Psoas muscle (tissue), 8 donors: Measurements from ENCODE around the gene ZNF621. TPM values are rescaled to one million over a fixed set of nuclear protein-coding genes. Genes with fewer than 3 reads are reported as not detected.

Experiments used
- ATAC-seq, 4 donors: fragments of 200-7000 bp; cut with Tn5 transposase; one replicate each; pipeline ENCODE4 v1.9.1; 2020; ENCODE audit warnings: moderate library complexity in 3 of 4, mild to moderate bottlenecking in 2 of 4
- DNase-seq, 2 donors: peaks; one replicate each; pipeline ENCODE4 v3.0.0-alpha.2; 2020
- H3K27ac ChIP-seq: fragments of 200-600 bp; one replicate; pipeline ENCODE4 v1.8.0; 2022
- H3K27me3 ChIP-seq, 3 donors: fragments of 200-600 bp in 1 of 3; one replicate each; pipeline versions ENCODE4 v1.6.1 to v1.8.0; 2013 to 2022; ENCODE audit warnings: low read length in 2 of 3, mild to moderate bottlenecking in 2 of 3, moderate library complexity in 1 of 3; ENCODE audit not compliant: insufficient read depth in 3 of 3
- H3K36me3 ChIP-seq, 2 donors: fragments of 200-600 bp in 1 of 2; one replicate each; pipeline versions ENCODE4 v1.6.1 to v1.8.0; 2013 to 2022; ENCODE audit warnings: low read depth in 1 of 2, mild to moderate bottlenecking in 1 of 2, moderate library complexity in 1 of 2; ENCODE audit not compliant: insufficient read depth in 1 of 2
- H3K4me1 ChIP-seq: fragments of 200-600 bp; one replicate; pipeline ENCODE4 v1.8.0; 2022
- H3K4me3 ChIP-seq: fragments of 200-600 bp; one replicate; pipeline ENCODE4 v1.8.0; 2022; ENCODE audit warnings: mild to moderate bottlenecking
- H3K9me3 ChIP-seq: fragments of 200-600 bp; one replicate; pipeline ENCODE4 v1.8.0; 2022
- WGBS, 3 donors: extraction: QIAGEN DNeasy Blood & Tissue Kit; methylation state at CpG; one replicate each; pipeline versions ENCODE4 v1.1.6 to v1.1.7; 2013; 5-methylcytosine and 5-hydroxymethylcytosine counted together
- intact Hi-C, 2 donors: fragments of 100-400 bp; cut with DNase I; formaldehyde crosslinking; loops; one replicate each; pipeline versions ENCODE4 v1.11.0 to v1.14.2; 2022
- long read RNA-seq, 2 donors: library from polyadenylated mRNA; unstranded; transcript quantifications; one replicate each; pipeline ENCODE4 v2.0.0, GENCODE V29; 2021
- polyA plus RNA-seq, 3 donors: library from polyadenylated mRNA; stranded (reverse); fragments of 200-250 nt; gene quantifications; one replicate each; pipeline ENCODE4 v1.2.3, GENCODE V29; 2013
- total RNA-seq, 4 donors: library from RNA; stranded (reverse); fragmentation: NEBNext Ultra II Directional in 2 of 4; extraction: Animal tissue kit (Norgen Biotek cat#: 25700) in 2 of 4; gene quantifications; one replicate each; pipeline versions ENCODE4 v1.2.1 to v1.2.4, GENCODE V29; 2021 to 2023
- TF ChIP-seq, protein P1 (sequence below): fragments of 200-600 bp; IDR thresholded peaks from one replicate; pipeline ENCODE4 v1.8.0; 2022; ENCODE audit warnings: antibody characterized with exemption
- donor health status: healthy with polysubstance abuse.
- donor health status: DM: no; HTN: no; CAD: no; lungs with moderate emphysema.
- donor health status: Bipolar disorder and iron deficiency.
- donor health status: healthy.
- donor health status: DM: yes; HTN: yes; CAD: no.
- donor health status: DM: no; HTN: no; CAD: no.
- donor health status: DM: no; HTN: no; CAD: no.
- donor health status: DM: yes; HTN: yes; CAD: no.

Gene ZNF621
- total RNA-seq (1 to 10 TPM; 8.8 to 9.8 (median 9.1) TPM), polyA plus RNA-seq (1 to 10 TPM; 5.4 to 9.9 (median 7.6) TPM)
- long read RNA-seq, donor 1, full-length matches to known transcripts = 2 of 3 reads
- long read RNA-seq, donor 1, partial matches to known transcripts = 1 of 3 reads
- long read RNA-seq, donor 1, other reads (novel, unspliced or antisense) = 0 of 3 reads
- long read RNA-seq, donor 2, full-length matches to known transcripts = 6 of 12 reads
- long read RNA-seq, donor 2, partial matches to known transcripts = 0 of 12 reads
- long read RNA-seq, donor 2, other reads (novel, unspliced or antisense) = 6 of 12 reads

- intact Hi-C loops = loop anchor here (1.0 to 10.0 kb wide), 4 partner anchors 71 to 210 kb away; no protein-coding TSS in a partner anchor
- Histone ChIP-seq H3K9me3 (no peaks in the 10 kb centered on the region), H3K4me3 (peak within 1 kb of the TSS; percentile 91), H3K27me3 (no peaks in the 10 kb centered on the region), H3K4me1 (peaks cover 3% of the 10 kb centered on the region), H3K27ac (peak within 1 kb of the TSS; percentile 92), H3K36me3 (peaks cover 0 to 38% of the 10 kb centered on the region in 2 donors)
- DNase-seq (peak; percentile 93 to 96), ATAC-seq (peak; percentile 99 to 100 (median 100))
- 1% methylated on average over 38 to 59 of the region's 59 CpGs for WGBS, 3 donors
- TF ChIP-seq, protein P1, sequence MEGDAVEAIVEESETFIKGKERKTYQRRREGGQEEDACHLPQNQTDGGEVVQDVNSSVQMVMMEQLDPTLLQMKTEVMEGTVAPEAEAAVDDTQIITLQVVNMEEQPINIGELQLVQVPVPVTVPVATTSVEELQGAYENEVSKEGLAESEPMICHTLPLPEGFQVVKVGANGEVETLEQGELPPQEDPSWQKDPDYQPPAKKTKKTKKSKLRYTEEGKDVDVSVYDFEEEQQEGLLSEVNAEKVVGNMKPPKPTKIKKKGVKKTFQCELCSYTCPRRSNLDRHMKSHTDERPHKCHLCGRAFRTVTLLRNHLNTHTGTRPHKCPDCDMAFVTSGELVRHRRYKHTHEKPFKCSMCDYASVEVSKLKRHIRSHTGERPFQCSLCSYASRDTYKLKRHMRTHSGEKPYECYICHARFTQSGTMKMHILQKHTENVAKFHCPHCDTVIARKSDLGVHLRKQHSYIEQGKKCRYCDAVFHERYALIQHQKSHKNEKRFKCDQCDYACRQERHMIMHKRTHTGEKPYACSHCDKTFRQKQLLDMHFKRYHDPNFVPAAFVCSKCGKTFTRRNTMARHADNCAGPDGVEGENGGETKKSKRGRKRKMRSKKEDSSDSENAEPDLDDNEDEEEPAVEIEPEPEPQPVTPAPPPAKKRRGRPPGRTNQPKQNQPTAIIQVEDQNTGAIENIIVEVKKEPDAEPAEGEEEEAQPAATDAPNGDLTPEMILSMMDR = no peak
These were observed at the start of gene ZNF621 for GRCh38 chr3:40524568-40525285. ZNF621 (plus strand) TSS chr3:40524960; CDS start chr3:40525841, 881 bp downstream.

DNA sequence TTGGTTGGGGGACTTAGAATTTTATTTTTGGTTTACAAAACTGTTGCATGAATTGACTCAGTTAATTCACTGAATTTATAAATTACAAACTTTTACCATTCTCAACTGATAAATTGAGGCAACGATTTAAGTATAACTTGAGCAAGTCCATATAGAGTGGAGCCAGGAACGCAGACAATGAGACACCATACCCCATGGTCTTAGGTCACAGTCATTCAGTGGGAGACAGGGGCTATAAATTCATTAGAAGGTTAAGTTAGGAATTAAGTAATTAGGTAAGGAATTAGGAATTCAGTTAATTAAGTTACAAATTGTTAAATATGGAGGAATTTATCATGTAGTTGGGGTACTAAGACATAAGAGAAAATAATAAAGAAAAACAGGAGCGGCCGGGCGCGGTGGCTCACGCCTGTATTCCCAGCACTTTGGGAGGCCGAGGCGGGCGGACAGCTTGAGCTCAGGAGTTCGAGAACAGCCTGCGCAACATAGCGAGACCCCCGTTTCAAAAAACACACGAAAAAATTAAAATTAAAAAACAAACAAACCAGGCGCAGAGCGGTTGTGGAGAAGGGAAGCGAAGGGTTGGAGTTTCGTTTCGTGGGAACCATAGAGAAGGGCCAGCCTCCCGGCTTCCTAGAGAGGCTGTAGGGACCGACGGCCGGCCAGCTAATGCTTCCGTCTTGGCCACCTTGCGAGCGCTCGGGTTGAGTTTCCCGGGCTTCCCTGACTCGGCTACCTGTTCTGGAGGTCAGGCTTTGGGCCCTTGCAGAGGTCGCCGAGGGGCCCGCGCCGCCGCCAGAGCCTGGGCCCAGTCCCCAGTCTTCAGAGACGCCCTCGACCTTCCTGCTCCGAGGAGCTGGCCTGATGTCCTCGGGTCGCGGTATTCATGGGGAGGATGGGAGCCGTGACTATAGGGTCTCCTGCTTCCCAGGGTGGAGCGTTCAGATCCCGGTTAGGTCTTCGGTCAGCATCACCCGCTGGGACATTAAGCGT, 48.0 kb upstream of the ZNF621 start, which contains the start of gene ZNF619:
Gene ZNF619, plus strand, starts transcription at position 645 of the 993 bp plus-strand sequence. CDS start 858 bp downstream, outside the sequence.
- Histone ChIP-seq H3K27me3 (no peaks in the 10 kb centered on the region), H3K27ac (peak within 1 kb of the TSS; percentile 81), H3K36me3 (peaks cover 6 to 34% of the 10 kb centered on the region in 2 donors), H3K9me3 (no peaks in the 10 kb centered on the region), H3K4me3 (peak within 1 kb of the TSS; percentile 95), H3K4me1 (peaks cover 3% of the 10 kb centered on the region)
- DNase-seq (peak; percentile 77 to 87), ATAC-seq (peak; percentile 92 to 97 (median 94))
- 6 to 10% (median 8%) methylated on average over 45 to 48 of the region's 48 CpGs for WGBS, 3 donors
- intact Hi-C loops = no loop called here
- TF ChIP-seq, protein P1 = no peak

- Histone ChIP-seq H3K4me1 (peaks cover 3% of the 10 kb centered on the region), H3K4me3 (peak overlapping the region; percentile 95), H3K27me3 (no peaks in the 10 kb centered on the region), H3K9me3 (no peaks in the 10 kb centered on the region), H3K27ac (peak overlapping the region; percentile 81), H3K36me3 (peaks cover 6 to 43% of the 10 kb centered on the region in 2 donors)
- intact Hi-C loops = no loop called here
- ATAC-seq (peak; percentile 60 to 84 (median 76)), DNase-seq (no peak)
- TF ChIP-seq, protein P1 = no peak
- 36 to 41% (median 39%) methylated on average over 4 of the region's 4 CpGs for WGBS, 3 donors
These were observed 47.1 kb upstream of the ZNF621 start for GRCh38 chr3:40477666-40478065.

DNA sequence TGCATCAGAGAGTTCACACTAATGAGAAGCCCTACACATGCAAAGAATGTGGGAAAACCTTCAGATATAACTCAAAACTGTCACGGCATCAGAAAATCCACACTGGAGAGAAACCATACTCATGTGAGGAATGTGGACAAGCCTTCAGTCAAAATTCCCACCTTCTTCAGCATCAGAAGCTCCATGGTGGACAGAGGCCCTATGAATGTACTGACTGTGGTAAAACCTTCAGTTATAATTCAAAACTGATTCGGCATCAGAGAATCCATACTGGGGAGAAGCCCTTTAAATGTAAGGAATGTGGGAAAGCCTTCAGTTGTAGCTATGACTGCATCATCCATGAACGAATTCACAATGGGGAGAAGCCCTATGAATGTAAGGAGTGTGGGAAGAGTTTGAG, 37.6 kb upstream of the ZNF621 start:
- Histone ChIP-seq H3K9me3 (peaks cover 24% of the 10 kb centered on the region), H3K36me3 (peaks cover 15 to 65% of the 10 kb centered on the region in 2 donors), H3K27me3 (no peaks in the 10 kb centered on the region), H3K4me1 (no peaks in the 10 kb centered on the region), H3K27ac (no peak overlapping the region), H3K4me3 (no peak overlapping the region)
- TF ChIP-seq, protein P1 = no peak
- intact Hi-C loops = no loop called here
- no peak for DNase-seq
- ATAC-seq = no peak
- 97 to 99% (median 98%) methylated on average over 3 of the region's 3 CpGs for WGBS, 3 donors
